Omental fat pad (tissue), 4 donors: ENCODE data around the gene TEX35. TPM values are rescaled to one million over a fixed set of nuclear protein-coding genes. Genes with fewer than 3 reads are reported as not detected.

Source experiments
- ATAC-seq: fragments of 150-250 bp; one replicate; pipeline ENCODE4 v1.9.1; 2016; ENCODE audit warnings: mild to moderate bottlenecking, moderate library complexity; ENCODE audit not compliant: low FRiP score
- DNase-seq: peaks from one replicate; pipeline ENCODE4 v3.0.0-alpha.2; 2019; ENCODE audit warnings: low spot score
- small RNA-seq: library from RNA; depleted of rRNA; stranded (forward); fragments of <200 nt; gene quantifications from one replicate; pipeline ENCODE3, GENCODE V24; 2016
- total RNA-seq, 4 donors: library from RNA; depleted of rRNA; stranded (reverse); fragments of >200 nt; gene quantifications; one replicate each; pipeline ENCODE4 v1.1.0, GENCODE V29; 2016
- TF ChIP-seq, protein P1 (sequence below), 3 donors: fragments of 450-650 bp; IDR thresholded peaks; one replicate each; pipeline ENCODE4 v1.5.1; 2016 to 2017; ENCODE audit warnings: antibody characterized with exemption in 3 of 3, mild to moderate bottlenecking in 3 of 3, moderate library complexity in 2 of 3

TEX35 gene
- total RNA-seq, 4 donors from 2014 or later: not detected

DNA sequence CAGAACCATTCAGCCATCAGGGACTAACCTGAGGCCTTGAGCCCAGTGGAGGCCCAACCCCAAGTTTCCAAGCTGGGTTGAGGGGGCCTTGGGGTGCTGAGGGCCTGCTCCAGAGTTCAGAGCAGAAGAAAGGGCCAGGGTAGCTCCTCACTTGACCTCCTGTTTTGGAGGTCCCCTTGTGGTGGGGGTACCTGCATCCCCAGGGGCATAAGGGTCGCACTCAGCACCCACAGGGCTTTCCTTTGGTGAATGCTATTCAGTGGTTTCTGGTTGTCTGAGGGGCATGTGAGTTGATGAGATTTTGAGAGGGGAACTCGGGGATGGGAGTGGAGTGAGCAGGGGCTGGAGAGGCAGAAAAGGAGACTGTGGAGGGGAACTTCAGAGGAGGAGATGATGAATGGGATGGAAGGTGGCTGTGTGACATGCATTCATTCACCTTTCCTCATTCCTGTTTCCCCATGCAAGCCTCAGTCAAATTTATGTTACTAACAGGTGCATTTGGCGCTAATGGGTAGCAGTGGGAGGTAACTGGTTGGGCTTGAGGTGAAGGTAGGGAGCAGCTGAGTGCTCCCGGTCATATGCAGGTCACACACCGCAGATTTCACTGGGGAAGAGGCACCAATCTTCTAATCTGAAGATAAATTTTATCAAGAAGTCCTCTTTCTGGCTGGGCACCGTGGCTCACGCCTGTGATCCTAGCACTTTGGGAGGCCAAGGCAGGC is 50.4 kb downstream of the TEX35 start:
- ATAC-seq: no peak
- TF ChIP-seq, protein P1, sequence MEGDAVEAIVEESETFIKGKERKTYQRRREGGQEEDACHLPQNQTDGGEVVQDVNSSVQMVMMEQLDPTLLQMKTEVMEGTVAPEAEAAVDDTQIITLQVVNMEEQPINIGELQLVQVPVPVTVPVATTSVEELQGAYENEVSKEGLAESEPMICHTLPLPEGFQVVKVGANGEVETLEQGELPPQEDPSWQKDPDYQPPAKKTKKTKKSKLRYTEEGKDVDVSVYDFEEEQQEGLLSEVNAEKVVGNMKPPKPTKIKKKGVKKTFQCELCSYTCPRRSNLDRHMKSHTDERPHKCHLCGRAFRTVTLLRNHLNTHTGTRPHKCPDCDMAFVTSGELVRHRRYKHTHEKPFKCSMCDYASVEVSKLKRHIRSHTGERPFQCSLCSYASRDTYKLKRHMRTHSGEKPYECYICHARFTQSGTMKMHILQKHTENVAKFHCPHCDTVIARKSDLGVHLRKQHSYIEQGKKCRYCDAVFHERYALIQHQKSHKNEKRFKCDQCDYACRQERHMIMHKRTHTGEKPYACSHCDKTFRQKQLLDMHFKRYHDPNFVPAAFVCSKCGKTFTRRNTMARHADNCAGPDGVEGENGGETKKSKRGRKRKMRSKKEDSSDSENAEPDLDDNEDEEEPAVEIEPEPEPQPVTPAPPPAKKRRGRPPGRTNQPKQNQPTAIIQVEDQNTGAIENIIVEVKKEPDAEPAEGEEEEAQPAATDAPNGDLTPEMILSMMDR (IDR thresholded peaks at IDR 0.05): no peak
- no peak for DNase-seq

DNA sequence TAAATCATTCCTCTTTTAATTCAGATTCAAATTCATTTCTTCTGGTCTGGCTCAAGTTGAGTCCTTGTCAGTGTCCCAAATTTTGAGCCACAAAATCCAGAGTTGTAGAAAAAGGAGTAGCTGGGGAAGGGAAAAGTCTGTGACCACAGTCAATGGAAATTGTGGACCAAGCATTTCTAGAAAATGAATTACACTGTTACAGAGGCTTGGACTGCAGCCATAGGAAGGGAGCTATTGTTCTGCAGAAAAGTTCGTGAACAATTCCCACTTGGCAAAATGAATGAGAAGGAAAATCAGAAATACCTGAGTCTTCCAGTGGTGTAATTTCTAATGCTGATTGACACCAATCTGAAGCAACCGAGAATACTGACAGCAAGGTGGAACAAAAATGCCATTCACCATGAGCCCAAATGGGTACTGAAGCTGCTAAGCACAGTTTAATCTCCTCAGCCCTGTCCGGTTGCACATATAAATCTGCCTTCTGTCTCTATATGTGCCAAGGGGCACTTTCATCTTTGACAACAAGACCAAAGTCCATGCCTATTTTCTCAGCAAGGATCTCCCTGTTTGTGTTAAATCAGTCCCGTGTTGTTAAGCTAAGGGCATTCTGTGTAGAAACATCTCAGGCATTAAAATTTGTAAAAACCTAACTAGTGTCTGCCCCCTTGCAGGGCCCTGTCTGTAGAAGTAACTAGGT is 51.3 kb downstream of the TEX35 start:
- ATAC-seq: no peak
- no peak for DNase-seq
- TF ChIP-seq, protein P1 (IDR thresholded peaks at IDR 0.05): no peak

DNA sequence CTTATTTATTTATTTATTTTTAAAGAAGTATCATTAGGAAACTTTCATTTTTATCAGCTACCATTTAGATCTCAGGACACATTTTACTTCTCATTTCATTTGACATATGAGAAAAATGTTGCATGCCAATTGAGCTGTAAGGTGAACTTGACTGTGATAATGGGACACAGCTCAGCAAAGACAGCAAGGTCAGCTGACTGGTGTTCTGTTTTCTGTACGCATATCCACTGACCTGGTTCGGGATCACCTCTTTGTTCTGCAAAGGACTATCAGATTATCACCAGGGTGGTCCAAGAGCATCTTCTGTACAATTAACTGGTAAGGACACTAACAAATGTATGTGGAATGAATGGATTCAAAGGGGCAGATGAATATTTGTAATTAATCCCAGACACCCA is 51.9 kb downstream of the TEX35 start:
- DNase-seq: no peak
- TF ChIP-seq, protein P1 (IDR thresholded peaks at IDR 0.05): no peak
- no peak for ATAC-seq

DNA sequence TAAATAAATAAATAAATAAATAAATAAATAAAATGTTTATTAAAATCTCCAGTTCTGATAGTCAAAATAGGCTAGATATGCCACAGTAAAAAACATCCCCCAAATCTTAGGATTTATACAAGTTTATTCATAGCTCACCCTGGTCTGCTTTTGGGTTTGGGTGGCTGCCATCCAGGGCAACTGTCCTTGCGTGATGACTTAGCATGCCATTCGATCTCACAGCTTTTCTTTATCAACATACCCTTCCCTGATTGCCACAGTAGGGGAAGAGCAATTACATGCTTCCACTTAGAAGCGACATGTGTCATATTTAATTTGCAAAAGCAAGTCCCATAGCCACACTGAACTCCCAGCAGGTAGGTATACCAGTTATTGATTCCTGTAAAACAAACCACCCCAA is 52.7 kb downstream of the TEX35 start:
- DNase-seq (no peak), ATAC-seq (no peak)
- TF ChIP-seq, protein P1 (IDR thresholded peaks at IDR 0.05): no peak

DNA sequence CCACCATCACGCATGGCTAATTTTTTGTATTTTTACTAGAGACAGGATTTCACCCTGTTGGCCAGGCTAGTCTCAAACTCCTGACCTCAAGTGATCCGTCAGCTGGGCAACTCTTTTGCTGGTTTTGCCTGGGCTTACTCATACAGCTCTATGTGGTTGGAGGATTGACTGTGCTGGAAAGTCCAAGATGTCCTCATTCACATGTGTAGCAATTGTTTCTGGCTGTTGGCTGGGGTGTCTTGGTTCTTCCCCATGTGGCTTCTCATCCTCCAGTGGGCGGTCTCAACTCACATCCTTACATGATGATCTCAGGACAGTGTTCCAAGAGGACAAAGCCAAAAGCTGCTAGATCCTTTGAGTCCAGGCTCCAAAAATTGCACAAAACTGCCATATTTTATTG is 53.3 kb downstream of the TEX35 start:
- ATAC-seq (no peak), DNase-seq (no peak)
- TF ChIP-seq, protein P1 (IDR thresholded peaks at IDR 0.05): no peak

DNA sequence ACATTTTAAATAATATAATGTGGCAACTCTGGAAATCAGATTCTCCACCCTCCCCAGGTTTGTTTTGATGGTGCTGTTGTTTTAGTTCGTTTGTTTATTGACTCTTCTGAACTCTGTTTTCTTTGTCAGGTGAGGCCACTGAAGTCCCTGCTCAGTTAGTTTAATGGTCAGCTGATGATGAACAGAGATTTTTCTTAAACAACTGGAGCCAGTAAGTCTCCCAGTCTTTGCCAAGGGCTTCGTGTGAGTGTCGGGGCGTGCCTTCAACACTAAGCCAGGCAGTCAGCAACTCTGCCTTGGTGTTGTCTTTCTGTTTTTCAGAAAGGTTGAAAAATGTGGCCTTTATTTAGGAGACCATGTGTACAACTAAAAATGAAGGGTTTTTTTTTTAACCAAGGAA is 58.9 kb downstream of the TEX35 start:
- ATAC-seq (no peak), DNase-seq (no peak)
- TF ChIP-seq, protein P1 (IDR thresholded peaks at IDR 0.05): no peak

Small RNAs within 50 kb of the gene (small RNA-seq; reads per million reads assigned to genes)
- gene RF00017 (not detected), gene RNA5SP69 (not detected)

Other genes starting within 250 kb of the TEX35 start
- gene CLEC20A, start 16.1 kb upstream of the TEX35 start, total RNA-seq: not detected
- 10 to 100 TPM; 13.1 to 32.1 (median 21.4) TPM for gene RALGPS2, start 212.1 kb downstream of the TEX35 start, total RNA-seq